ENCODE results near the gene CNPPD1. TPM values are rescaled to one million over a fixed set of nuclear protein-coding genes. Genes with fewer than 3 reads are reported as not detected.

CNPPD1 gene
- total RNA-seq, 1 donor from 2014 or later: 31.2 TPM

GRCh38 chr2:219181531-219181930 is 4.8 kb upstream of the CNPPD1 start:
- ATAC-seq (no peak), DNase-seq (ENCODE audit: low spot score) (no peak)

- ATAC-seq (no peak), DNase-seq (ENCODE audit: low spot score) (no peak)
Observed at GRCh38 chr2:219180961-219181360, 4.2 kb upstream of the CNPPD1 start.

- no peak for DNase-seq (ENCODE audit: low spot score)
- ATAC-seq: no peak
Observed at GRCh38 chr2:219179601-219180465, 3.1 kb upstream of the CNPPD1 start.

GRCh38 chr2:219178377-219179175 is 1.9 kb upstream of the CNPPD1 start:
- ATAC-seq (peak; percentile 8), DNase-seq (ENCODE audit: low spot score) (peak; percentile 67)

GRCh38 chr2:219177552-219178376 is 1.0 kb upstream of the CNPPD1 start, which contains the start of gene RETREG2:
RETREG2 (plus strand) TSS chr2:219178275; CDS start chr2:219178353, 78 bp downstream.
- ATAC-seq: peak; percentile 75
- DNase-seq (ENCODE audit: low spot score): peak; percentile 89

- ATAC-seq (peak; percentile 54), DNase-seq (ENCODE audit: low spot score) (peak; percentile 61)
Observed at GRCh38 chr2:219175928-219176817, 552 bp downstream of the CNPPD1 start.

GRCh38 chr2:219175486-219175885 is 1.2 kb downstream of the CNPPD1 start:
- DNase-seq (ENCODE audit: low spot score): no peak
- no peak for ATAC-seq

- ATAC-seq: no peak
- DNase-seq (ENCODE audit: low spot score): no peak
Observed at GRCh38 chr2:219174801-219175200, 1.9 kb downstream of the CNPPD1 start.

GRCh38 chr2:219174146-219174545 is 2.6 kb downstream of the CNPPD1 start:
- ATAC-seq: no peak
- DNase-seq (ENCODE audit: low spot score): no peak

- DNase-seq (ENCODE audit: low spot score): no peak
Observed at GRCh38 chr2:219173176-219173575, 3.5 kb downstream of the CNPPD1 start.

GRCh38 chr2:219172231-219173154 is 4.2 kb downstream of the CNPPD1 start:
- DNase-seq (ENCODE audit: low spot score) (no peak), ATAC-seq (no peak)

More at GRCh38 chr2:219173176-219173575, 3.5 kb downstream of the CNPPD1 start:
- no peak for ATAC-seq

- ATAC-seq (peak; percentile 62), DNase-seq (ENCODE audit: low spot score) (no peak)
Observed at GRCh38 chr2:219171231-219171651, 5.5 kb downstream of the CNPPD1 start.

- ATAC-seq: peak; percentile 81
- DNase-seq (ENCODE audit: low spot score): no peak
Observed at GRCh38 chr2:219169930-219170654, 6.6 kb downstream of the CNPPD1 start, which contains the start of gene SLC23A3. SLC23A3 (minus strand) TSS chr2:219170029; CDS start chr2:219169984, 45 bp downstream.

GRCh38 chr2:219168932-219169331 is 7.8 kb downstream of the CNPPD1 start:
- ATAC-seq: no peak
- no peak for DNase-seq (ENCODE audit: low spot score)

GRCh38 chr2:219168526-219168925 is 8.2 kb downstream of the CNPPD1 start:
- ATAC-seq (no peak), DNase-seq (ENCODE audit: low spot score) (no peak)

- ATAC-seq: no peak
- DNase-seq (ENCODE audit: low spot score): no peak
Observed at GRCh38 chr2:219167997-219168396, 8.7 kb downstream of the CNPPD1 start.

GRCh38 chr2:219165058-219165911 is 11.4 kb downstream of the CNPPD1 start:
- DNase-seq (ENCODE audit: low spot score): no peak

More at GRCh38 chr2:219165058-219165911, 11.4 kb downstream of the CNPPD1 start:
- ATAC-seq: no peak

Measured in left lobe of liver (tissue), 2 donors.